Peyer's patch (tissue), 4 donors: ENCODE measurements around the gene ALPL. TPM values are rescaled to one million over a fixed set of nuclear protein-coding genes. Genes with fewer than 3 reads are reported as not detected.

Source experiments
- DNase-seq, 3 donors: peaks; one replicate each; pipeline ENCODE4 v3.0.0-alpha.2; 2017 to 2019
- H3K27ac ChIP-seq, 4 donors: fragments of 200-600 bp; sonication (generic); one replicate each; pipeline ENCODE4 v1.5.1; 2016 to 2019
- H3K27me3 ChIP-seq, 2 donors: fragments of 200-600 bp; sonication (generic); one replicate each; pipeline ENCODE4 v1.5.1; 2019
- H3K36me3 ChIP-seq, 3 donors: fragments of 200-600 bp; sonication (generic); one replicate each; pipeline ENCODE4 v1.5.1; 2016 to 2019
- H3K4me1 ChIP-seq, 4 donors: fragments of 200-600 bp; sonication (generic); one replicate each; pipeline ENCODE4 v1.5.1; 2016 to 2019
- H3K4me3 ChIP-seq, 4 donors: fragments of 200-600 bp; sonication (generic); 1 replicate in 3 of 4; 2 replicates in 1 of 4; pipeline ENCODE4 v1.5.1; 2016 to 2019; ENCODE audit warnings: mild to moderate bottlenecking in 1 of 4
- H3K9me3 ChIP-seq, 4 donors: fragments of 200-600 bp; sonication (generic); one replicate each; pipeline ENCODE4 v1.5.1; 2016 to 2019; ENCODE audit warnings: mild to moderate bottlenecking in 1 of 4
- POLR2A ChIP-seq, 2 donors: fragments of 450-650 bp; IDR thresholded peaks; one replicate each; pipeline ENCODE4 v1.5.1; 2017; ENCODE audit warnings: antibody characterized with exemption in 2 of 2, mild to moderate bottlenecking in 2 of 2, moderate library complexity in 2 of 2
- total RNA-seq, 4 donors: library from RNA; depleted of rRNA; stranded (reverse); fragments of >200 nt; gene quantifications; one replicate each; pipeline ENCODE4 v1.1.0, GENCODE V29; 2016
- TF ChIP-seq, protein P1 (sequence below), 6 experiments: fragments of 450-650 bp in 4 of 6; fragments of 200-600 bp in 2 of 6; sonication (generic) in 1 of 6; IDR thresholded peaks; one replicate each; pipeline ENCODE4 v1.5.1; 2017 to 2019; ENCODE audit warnings: antibody characterized with exemption in 6 of 6, mild to moderate bottlenecking in 3 of 6, moderate library complexity in 1 of 6

The ALPL gene
- total RNA-seq, 4 donors from 2014 or later: 0.70 to 10.7 (median 2.2) TPM

- H3K4me3 ChIP-seq: no peak overlapping the region
- H3K36me3 ChIP-seq: no peaks in the 10 kb centered on the region
- H3K4me1 ChIP-seq: no peaks in the 10 kb centered on the region
- H3K27ac ChIP-seq: no peak overlapping the region
- no peaks in the 10 kb centered on the region for H3K9me3 ChIP-seq
- H3K27me3 ChIP-seq: no peaks in the 10 kb centered on the region
- no peak for DNase-seq
- TF ChIP-seq POLR2A (IDR thresholded peaks at IDR 0.05): no peak
- TF ChIP-seq, protein P1, sequence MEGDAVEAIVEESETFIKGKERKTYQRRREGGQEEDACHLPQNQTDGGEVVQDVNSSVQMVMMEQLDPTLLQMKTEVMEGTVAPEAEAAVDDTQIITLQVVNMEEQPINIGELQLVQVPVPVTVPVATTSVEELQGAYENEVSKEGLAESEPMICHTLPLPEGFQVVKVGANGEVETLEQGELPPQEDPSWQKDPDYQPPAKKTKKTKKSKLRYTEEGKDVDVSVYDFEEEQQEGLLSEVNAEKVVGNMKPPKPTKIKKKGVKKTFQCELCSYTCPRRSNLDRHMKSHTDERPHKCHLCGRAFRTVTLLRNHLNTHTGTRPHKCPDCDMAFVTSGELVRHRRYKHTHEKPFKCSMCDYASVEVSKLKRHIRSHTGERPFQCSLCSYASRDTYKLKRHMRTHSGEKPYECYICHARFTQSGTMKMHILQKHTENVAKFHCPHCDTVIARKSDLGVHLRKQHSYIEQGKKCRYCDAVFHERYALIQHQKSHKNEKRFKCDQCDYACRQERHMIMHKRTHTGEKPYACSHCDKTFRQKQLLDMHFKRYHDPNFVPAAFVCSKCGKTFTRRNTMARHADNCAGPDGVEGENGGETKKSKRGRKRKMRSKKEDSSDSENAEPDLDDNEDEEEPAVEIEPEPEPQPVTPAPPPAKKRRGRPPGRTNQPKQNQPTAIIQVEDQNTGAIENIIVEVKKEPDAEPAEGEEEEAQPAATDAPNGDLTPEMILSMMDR (IDR thresholded peaks at IDR 0.05): no peak
Observed at GRCh38 chr1:21550097-21550496, 40.9 kb downstream of the ALPL start.

- H3K27ac ChIP-seq: no peak overlapping the region
- no peaks in the 10 kb centered on the region for H3K9me3 ChIP-seq
- no peaks in the 10 kb centered on the region for H3K27me3 ChIP-seq
- H3K4me1 ChIP-seq: no peaks in the 10 kb centered on the region
- no peak for TF ChIP-seq POLR2A (IDR thresholded peaks at IDR 0.05)
- TF ChIP-seq, protein P1 (IDR thresholded peaks at IDR 0.05): no peak
- peak overlapping the region in 1 of 4 donors; percentile 34 for H3K4me3 ChIP-seq
- DNase-seq: no peak
- no peaks in the 10 kb centered on the region for H3K36me3 ChIP-seq
Observed at GRCh38 chr1:21550866-21551475, 41.7 kb downstream of the ALPL start.

- Histone ChIP-seq H3K4me1 (no peaks in the 10 kb centered on the region), H3K9me3 (no peaks in the 10 kb centered on the region), H3K4me3 (no peak overlapping the region), H3K27ac (peak overlapping the region in 1 of 4 donors; percentile 50), H3K36me3 (no peaks in the 10 kb centered on the region), H3K27me3 (no peaks in the 10 kb centered on the region)
- no peak for DNase-seq
- TF ChIP-seq, protein P1 (IDR thresholded peaks at IDR 0.05): no peak
- TF ChIP-seq POLR2A (IDR thresholded peaks at IDR 0.05): no peak
Observed at GRCh38 chr1:21552715-21553114, 43.5 kb downstream of the ALPL start.

DNA sequence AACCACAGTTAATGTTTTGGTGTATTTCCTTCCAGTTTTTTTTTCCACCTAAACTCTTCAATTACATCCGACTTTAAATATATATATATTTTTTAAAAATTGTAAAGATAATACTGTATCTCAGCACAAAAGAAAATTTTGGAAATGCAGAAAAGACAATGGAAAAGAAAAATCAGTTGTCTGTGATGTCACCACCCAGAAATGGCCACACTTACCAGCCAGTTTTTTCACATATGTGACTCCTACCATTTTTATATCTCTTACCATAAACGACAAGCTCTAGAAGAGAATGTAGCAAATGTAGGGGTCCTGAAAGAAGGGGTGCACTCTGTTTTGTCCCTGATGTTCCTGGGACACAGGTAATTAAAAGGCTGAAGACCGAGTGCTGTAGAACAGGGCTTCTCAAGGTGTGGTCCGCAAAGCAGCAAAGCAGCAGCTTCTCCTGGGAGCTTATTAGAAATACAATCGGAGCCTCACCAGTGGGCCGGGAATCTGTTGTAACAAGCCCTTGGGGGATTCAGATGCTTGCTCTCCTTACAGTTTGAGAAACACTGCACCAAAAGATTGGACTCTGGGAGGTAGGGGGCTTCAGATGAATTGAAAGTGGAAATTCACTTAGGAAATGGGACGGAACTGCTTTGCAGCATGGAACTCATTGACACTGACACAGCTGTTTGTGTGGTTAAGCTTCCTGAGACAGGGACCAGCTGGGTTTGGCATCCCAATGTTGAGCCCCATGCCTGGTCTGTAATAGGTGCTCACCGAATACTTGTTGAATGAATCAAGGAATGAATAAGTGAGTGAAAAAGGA is 44.1 kb downstream of the ALPL start:
- DNase-seq: no peak
- Histone ChIP-seq H3K9me3 (no peaks in the 10 kb centered on the region), H3K36me3 (no peaks in the 10 kb centered on the region), H3K4me3 (no peak overlapping the region), H3K27ac (no peak overlapping the region), H3K4me1 (no peaks in the 10 kb centered on the region), H3K27me3 (no peaks in the 10 kb centered on the region)
- no peak for TF ChIP-seq POLR2A (IDR thresholded peaks at IDR 0.05)
- TF ChIP-seq, protein P1 (IDR thresholded peaks at IDR 0.05): no peak

DNA sequence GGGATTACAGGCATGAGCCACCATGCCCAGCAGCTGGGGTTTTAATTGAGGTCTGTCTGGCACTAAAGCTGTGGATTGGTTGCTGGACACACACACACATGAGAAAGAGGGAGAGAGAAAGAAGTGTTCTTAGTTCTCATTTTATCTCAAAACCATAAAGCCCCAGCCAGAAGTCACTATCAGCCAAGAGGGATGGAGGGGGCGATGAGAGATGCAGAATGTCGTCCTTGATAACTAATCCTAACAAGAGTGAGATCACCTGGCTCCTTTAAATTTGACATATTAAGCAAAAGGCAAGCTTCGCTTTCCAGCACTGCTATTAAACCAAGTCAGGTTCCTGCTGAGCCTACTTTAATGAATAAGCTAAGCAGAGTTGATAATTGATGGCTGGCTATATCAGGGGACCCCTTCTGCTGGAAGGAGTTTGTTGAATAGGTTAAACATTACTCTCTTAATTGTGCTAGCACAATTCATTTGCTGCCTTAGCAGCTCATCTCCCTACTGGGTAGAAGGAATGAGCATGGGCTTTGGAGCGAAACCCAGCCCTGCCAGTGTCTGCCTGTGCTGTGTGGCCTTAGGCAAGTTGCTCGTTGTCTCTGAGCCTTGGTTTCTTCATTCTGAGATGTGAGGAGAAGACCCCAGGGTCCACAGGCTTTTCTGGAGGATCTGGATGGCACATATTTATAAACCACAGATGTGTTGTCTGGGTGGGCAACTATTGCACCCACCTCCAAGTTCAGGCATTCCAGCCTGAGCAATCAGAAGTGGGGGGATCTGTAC is 50.8 kb downstream of the ALPL start:
- no peak for TF ChIP-seq POLR2A (IDR thresholded peaks at IDR 0.05)
- TF ChIP-seq, protein P1 (IDR thresholded peaks at IDR 0.05): no peak
- H3K27me3 ChIP-seq: no peaks in the 10 kb centered on the region
- no peak overlapping the region for H3K4me3 ChIP-seq
- no peak overlapping the region for H3K27ac ChIP-seq
- H3K9me3 ChIP-seq: no peaks in the 10 kb centered on the region
- no peaks in the 10 kb centered on the region for H3K36me3 ChIP-seq
- H3K4me1 ChIP-seq: no peaks in the 10 kb centered on the region
- no peak for DNase-seq
